Left renal pelvis (tissue), 4 donors: ENCODE measurements around the gene PLPP1. TPM values are rescaled to one million over a fixed set of nuclear protein-coding genes. Genes with fewer than 3 reads are reported as not detected.

Experiments
- polyA plus RNA-seq, 4 donors: library from polyadenylated mRNA; unstranded; fragments of 120-200 nt; gene quantifications; one replicate each; pipeline ENCODE4 v1.2.1, GENCODE V29; 2013; ENCODE audit not compliant: insufficient read length in 4 of 4

PLPP1 gene
- polyA plus RNA-seq, 4 donors: 78.4 to 110 (median 99.2) TPM

Other genes starting within 250 kb of the PLPP1 start
- gene DHX29, start 227.3 kb downstream of the PLPP1 start, polyA plus RNA-seq: 10 to 100 TPM; 33.2 to 50.5 (median 42.3) TPM
- gene MTREX, start 227.0 kb downstream of the PLPP1 start, polyA plus RNA-seq: 10 to 100 TPM; 76.9 to 98.4 (median 94.1) TPM
- gene SLC38A9, start 177.4 kb upstream of the PLPP1 start, polyA plus RNA-seq: 10 to 100 TPM; 19.5 to 31.6 (median 31.1) TPM
- under 1 TPM in 1 of 4 donors, not detected in 3; 0.14 TPM for gene DDX4, start 203.1 kb upstream of the PLPP1 start, polyA plus RNA-seq